Tibial nerve (tissue), 4 donors: Measurements from ENCODE around the gene NEURL4. TPM values are rescaled to one million over a fixed set of nuclear protein-coding genes. Genes with fewer than 3 reads are reported as not detected.
"Not testable (repeated sequence)": the region's sequence is repeated elsewhere in the genome, so short reads cannot be mapped to it uniquely, and the experiment has no call there.

ENCODE experiments used
- DNase-seq, 2 donors: peaks; one replicate each; pipeline ENCODE4 v3.0.0-alpha.2; 2019; ENCODE audit warnings: low spot score in 2 of 2
- H3K27ac ChIP-seq, 4 donors: fragments of 200-600 bp; sonication (generic) in 3 of 4; one replicate each; pipeline ENCODE4 v1.5.1; 2017 to 2019; ENCODE audit warnings: mild to moderate bottlenecking in 1 of 4
- H3K27me3 ChIP-seq, 2 donors: fragments of 200-600 bp; sonication (generic) in 1 of 2; one replicate each; pipeline versions ENCODE4 v1.5.1 to v1.6.0; 2017 to 2019
- H3K36me3 ChIP-seq, 3 donors: fragments of 200-600 bp; sonication (generic); one replicate each; pipeline ENCODE4 v1.5.1; 2018 to 2019
- H3K4me1 ChIP-seq, 4 donors: fragments of 200-600 bp; sonication (generic) in 3 of 4; one replicate each; pipeline ENCODE4 v1.5.1; 2017 to 2019
- H3K4me3 ChIP-seq, 4 donors: fragments of 200-600 bp; sonication (generic) in 3 of 4; one replicate each; pipeline ENCODE4 v1.5.1; 2017 to 2019; ENCODE audit warnings: mild to moderate bottlenecking in 1 of 4, moderate library complexity in 1 of 4
- H3K9me3 ChIP-seq, 4 donors: fragments of 200-600 bp; sonication (generic) in 3 of 4; one replicate each; pipeline ENCODE4 v1.5.1; 2017 to 2019
- EP300 ChIP-seq, 2 donors: sonication (generic); formaldehyde crosslinking; IDR thresholded peaks; one replicate each; pipeline ENCODE4 v1.6.1; 2017; ENCODE audit warnings: antibody characterized with exemption in 2 of 2, mild to moderate bottlenecking in 1 of 2
- POLR2A ChIP-seq, 2 donors: fragments of 450-650 bp; IDR thresholded peaks; one replicate each; pipeline ENCODE4 v1.6.1; 2017; ENCODE audit warnings: antibody characterized with exemption in 2 of 2, mild to moderate bottlenecking in 2 of 2, moderate library complexity in 2 of 2
- WGBS, 2 donors: methylation state at CpG; one replicate each; pipeline ENCODE4 v1.1.5; 2018; 5-methylcytosine and 5-hydroxymethylcytosine counted together
- total RNA-seq, 4 donors: library from RNA; depleted of rRNA; stranded (reverse); fragments of >200 nt; gene quantifications; one replicate each; pipeline ENCODE4 v1.1.0, GENCODE V29; 2016
- TF ChIP-seq, protein P1 (sequence below), 5 experiments: fragments of 200-600 bp in 3 of 5; fragments of 450-650 bp in 2 of 5; sonication (generic) in 3 of 5; IDR thresholded peaks; one replicate each; pipeline ENCODE4 v1.5.1; 2016 to 2019; ENCODE audit warnings: antibody characterized with exemption in 5 of 5, mild to moderate bottlenecking in 3 of 5, moderate library complexity in 2 of 5

NEURL4 gene
- total RNA-seq, 4 donors from 2014 or later = 16.2 to 40.2 (median 27.5) TPM

DNA sequence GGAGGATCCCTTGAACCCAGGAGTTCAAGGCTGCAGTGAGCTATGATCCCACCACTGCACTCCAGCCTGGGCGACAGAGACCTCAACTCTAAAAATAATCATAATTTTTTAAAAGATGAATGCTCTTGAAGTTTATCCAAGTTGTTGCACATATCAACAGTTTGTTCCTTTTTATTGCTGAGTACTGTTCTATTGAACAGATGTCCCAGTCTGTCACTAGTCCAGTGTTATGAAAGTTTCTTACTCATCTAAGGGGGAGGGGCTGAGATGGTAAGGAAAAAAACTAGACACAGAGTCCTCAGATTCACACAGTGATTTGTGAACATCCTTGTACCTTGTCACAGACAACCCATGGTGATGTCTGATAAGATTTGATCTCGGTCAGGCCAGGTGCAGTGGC, 11.0 kb upstream of the NEURL4 start:
- H3K4me1 ChIP-seq = peaks cover 0 to under 1% (median 0%) of the 10 kb centered on the region in 4 donors
- H3K4me3 ChIP-seq = no peak overlapping the region
- 79 to 84% methylated on average over 2 of the region's 2 CpGs for WGBS, 2 donors
- peaks cover 0 to 30% of the 10 kb centered on the region in 2 donors for H3K27me3 ChIP-seq
- no peaks in the 10 kb centered on the region for H3K9me3 ChIP-seq
- DNase-seq = no peak
- no peak overlapping the region for H3K27ac ChIP-seq
- no peaks in the 10 kb centered on the region for H3K36me3 ChIP-seq
- TF ChIP-seq, protein P1, sequence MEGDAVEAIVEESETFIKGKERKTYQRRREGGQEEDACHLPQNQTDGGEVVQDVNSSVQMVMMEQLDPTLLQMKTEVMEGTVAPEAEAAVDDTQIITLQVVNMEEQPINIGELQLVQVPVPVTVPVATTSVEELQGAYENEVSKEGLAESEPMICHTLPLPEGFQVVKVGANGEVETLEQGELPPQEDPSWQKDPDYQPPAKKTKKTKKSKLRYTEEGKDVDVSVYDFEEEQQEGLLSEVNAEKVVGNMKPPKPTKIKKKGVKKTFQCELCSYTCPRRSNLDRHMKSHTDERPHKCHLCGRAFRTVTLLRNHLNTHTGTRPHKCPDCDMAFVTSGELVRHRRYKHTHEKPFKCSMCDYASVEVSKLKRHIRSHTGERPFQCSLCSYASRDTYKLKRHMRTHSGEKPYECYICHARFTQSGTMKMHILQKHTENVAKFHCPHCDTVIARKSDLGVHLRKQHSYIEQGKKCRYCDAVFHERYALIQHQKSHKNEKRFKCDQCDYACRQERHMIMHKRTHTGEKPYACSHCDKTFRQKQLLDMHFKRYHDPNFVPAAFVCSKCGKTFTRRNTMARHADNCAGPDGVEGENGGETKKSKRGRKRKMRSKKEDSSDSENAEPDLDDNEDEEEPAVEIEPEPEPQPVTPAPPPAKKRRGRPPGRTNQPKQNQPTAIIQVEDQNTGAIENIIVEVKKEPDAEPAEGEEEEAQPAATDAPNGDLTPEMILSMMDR (IDR thresholded peaks at IDR 0.05) = no peak
- TF ChIP-seq EP300 (IDR thresholded peaks at IDR 0.05) = no peak
- no peak for TF ChIP-seq POLR2A (IDR thresholded peaks at IDR 0.05)

DNA sequence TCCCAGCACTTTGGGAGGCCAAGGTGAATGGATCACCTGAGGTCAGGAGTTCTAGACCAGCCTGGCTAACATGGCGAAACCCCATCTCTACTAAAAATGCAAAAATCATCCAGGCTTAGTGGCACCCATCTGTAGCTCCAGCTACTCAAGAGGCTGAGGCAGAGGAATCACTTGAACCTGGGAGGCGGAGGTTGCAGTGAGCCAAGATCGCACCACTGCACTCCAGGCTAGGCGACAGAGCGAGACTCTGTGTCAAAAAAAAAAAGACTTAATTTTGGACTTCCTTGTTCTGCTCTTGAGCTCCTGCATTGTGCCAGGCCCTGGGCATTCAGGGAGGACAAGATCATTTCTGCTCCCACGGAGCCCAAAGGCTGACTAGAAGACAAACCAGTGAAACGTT, 8.5 kb upstream of the NEURL4 start:
- not testable (repeated sequence) for H3K9me3 ChIP-seq, H3K4me3 ChIP-seq, H3K27ac ChIP-seq, DNase-seq, H3K4me1 ChIP-seq, H3K36me3 ChIP-seq
- peaks cover 0 to 49% of the 10 kb centered on the region in 2 donors for H3K27me3 ChIP-seq
- 73 to 74% methylated on average over 7 of the region's 7 CpGs for WGBS, 2 donors

DNA sequence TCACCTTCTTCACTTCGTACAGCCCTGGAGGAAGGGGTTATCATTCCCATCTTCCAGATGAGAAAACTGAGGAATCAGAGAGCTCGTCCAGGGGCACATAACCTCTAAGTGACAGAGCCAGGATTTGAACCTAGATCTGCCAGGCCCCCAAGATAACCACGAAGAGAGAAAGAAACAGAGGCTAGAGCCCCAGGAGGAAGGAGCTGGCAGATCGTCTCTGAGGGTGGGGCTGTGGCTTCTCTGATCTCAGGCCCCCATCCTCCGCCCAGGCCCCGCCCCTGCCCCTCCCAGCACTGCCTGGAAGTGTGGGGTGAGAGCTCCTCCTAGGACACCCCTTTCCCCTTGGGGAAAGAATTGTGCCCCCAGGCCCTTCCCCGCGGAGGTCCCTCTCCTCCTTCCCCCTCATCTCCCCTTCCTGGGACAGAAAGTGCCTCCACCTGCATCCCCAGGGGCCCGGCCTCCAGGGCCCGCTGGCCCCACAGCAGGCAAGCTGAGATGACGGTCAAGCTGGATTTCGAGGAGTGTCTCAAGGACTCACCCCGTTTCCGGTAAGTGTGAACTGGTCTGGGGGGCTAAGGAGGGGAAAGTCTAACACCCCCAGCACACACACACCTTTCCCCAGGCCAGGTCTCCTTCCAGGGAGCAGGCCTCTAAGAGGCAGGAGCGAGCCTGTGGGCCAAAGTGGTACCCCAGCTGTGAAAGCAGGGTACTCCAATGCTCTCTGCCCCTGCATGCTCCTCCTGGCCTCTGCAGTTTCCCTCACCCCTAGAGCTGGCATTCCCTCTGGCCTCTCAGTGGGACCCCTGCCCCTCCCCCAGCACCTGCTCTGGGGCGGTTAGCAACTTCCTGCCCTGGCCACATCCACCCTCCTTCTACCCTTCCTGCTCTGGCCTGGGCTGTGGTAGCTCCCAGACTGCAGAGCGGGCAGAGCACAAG, 7.4 kb upstream of the NEURL4 start, which contains the start of gene ACAP1:
Gene ACAP1 (plus strand): TSS at position 290 of the 936 bp plus-strand sequence. CDS start 206 bp downstream, at position 496.
- 32 to 38% methylated on average over 15 to 17 of the region's 17 CpGs for WGBS, 2 donors
- Histone ChIP-seq H3K9me3 (no peaks in the 10 kb centered on the region), H3K4me1 (no peaks in the 10 kb centered on the region), H3K4me3 (peak within 1 kb of the TSS in 2 of 4 donors; percentile 0 to 37), H3K36me3 (no peaks in the 10 kb centered on the region), H3K27ac (peak within 1 kb of the TSS in 1 of 4 donors; percentile 78), H3K27me3 (peaks cover 0 to 57% of the 10 kb centered on the region in 2 donors)
- TF ChIP-seq POLR2A (IDR thresholded peaks at IDR 0.05) (no peak), EP300 (IDR thresholded peaks at IDR 0.05) (no peak)
- TF ChIP-seq, protein P1 (IDR thresholded peaks at IDR 0.05) = no peak
- no peak for DNase-seq

- H3K27ac ChIP-seq = peak overlapping the region in 1 of 4 donors; percentile 78
- H3K4me1 ChIP-seq, H3K36me3 ChIP-seq, DNase-seq, H3K9me3 ChIP-seq, H3K4me3 ChIP-seq: not testable (repeated sequence)
- 80% methylated on average over 13 of the region's 13 CpGs for WGBS, 2 donors
- peaks cover 0 to 57% of the 10 kb centered on the region in 2 donors for H3K27me3 ChIP-seq
Measured at GRCh38 chr17:7335765-7336164, 6.6 kb upstream of the NEURL4 start.

- no peak for TF ChIP-seq POLR2A (IDR thresholded peaks at IDR 0.05)
- no peak for TF ChIP-seq EP300 (IDR thresholded peaks at IDR 0.05)
- TF ChIP-seq, protein P1 (IDR thresholded peaks at IDR 0.05) = no peak
- Histone ChIP-seq H3K4me1 (peaks cover 0 to 9% (median 2%) of the 10 kb centered on the region in 4 donors), H3K36me3 (no peaks in the 10 kb centered on the region), H3K4me3 (no peak overlapping the region), H3K27me3 (peaks cover 0 to 57% of the 10 kb centered on the region in 2 donors), H3K27ac (no peak overlapping the region), H3K9me3 (no peaks in the 10 kb centered on the region)
- 68 to 90% methylated on average over 2 to 3 of the region's 3 CpGs for WGBS, 2 donors
- DNase-seq = no peak
Measured at GRCh38 chr17:7334938-7335538, 5.9 kb upstream of the NEURL4 start.

GRCh38 chr17:7332600-7333069, 3.5 kb upstream of the NEURL4 start:
- not testable (repeated sequence) for H3K36me3 ChIP-seq, DNase-seq, H3K27ac ChIP-seq, H3K4me3 ChIP-seq, H3K9me3 ChIP-seq
- WGBS, 2 donors = 48 to 56% methylated on average over 12 to 13 of the region's 14 CpGs
- Histone ChIP-seq H3K4me1 (peaks cover 0 to 20% (median 14%) of the 10 kb centered on the region in 4 donors), H3K27me3 (peaks cover 0 to 48% of the 10 kb centered on the region in 2 donors)
